ENCODE results near the gene TMEM163.

DNA sequence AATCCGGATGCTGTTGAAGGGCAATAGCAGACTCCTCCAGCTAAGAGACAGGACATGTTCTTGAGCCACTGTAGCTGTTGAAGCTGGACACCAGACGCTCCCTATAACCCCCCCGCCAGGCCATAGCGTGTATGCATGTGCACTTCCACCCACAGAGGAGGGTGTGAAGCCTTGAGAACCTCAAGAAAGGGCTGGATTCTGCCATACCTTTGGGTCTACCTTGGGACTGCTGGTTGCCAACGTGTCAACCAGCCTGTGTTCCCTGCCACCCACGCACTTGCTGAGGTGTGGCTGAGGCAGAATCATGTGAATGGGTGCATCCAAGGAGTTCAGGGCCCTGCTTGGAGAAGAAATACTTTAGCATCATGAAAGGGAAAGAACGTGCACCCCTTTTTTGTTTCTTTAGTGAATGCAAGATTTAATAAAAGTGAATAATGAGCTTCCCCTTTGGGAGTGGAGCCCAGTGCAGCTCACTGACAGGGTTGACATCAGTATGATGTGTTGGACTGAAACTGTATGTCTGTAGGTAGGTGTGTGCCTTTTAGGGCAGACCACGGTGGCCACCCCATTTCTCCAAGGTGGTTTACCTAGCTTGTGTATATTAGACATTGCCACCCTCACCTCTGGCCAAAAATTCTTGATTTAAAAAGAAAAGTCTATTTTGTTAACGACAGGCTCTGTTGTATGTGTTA lies 266.6 kb downstream of the TMEM163 start:
- TF ChIP-seq, protein P1, sequence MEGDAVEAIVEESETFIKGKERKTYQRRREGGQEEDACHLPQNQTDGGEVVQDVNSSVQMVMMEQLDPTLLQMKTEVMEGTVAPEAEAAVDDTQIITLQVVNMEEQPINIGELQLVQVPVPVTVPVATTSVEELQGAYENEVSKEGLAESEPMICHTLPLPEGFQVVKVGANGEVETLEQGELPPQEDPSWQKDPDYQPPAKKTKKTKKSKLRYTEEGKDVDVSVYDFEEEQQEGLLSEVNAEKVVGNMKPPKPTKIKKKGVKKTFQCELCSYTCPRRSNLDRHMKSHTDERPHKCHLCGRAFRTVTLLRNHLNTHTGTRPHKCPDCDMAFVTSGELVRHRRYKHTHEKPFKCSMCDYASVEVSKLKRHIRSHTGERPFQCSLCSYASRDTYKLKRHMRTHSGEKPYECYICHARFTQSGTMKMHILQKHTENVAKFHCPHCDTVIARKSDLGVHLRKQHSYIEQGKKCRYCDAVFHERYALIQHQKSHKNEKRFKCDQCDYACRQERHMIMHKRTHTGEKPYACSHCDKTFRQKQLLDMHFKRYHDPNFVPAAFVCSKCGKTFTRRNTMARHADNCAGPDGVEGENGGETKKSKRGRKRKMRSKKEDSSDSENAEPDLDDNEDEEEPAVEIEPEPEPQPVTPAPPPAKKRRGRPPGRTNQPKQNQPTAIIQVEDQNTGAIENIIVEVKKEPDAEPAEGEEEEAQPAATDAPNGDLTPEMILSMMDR (IDR thresholded peaks at IDR 0.05): no peak
- no peak for TF ChIP-seq POLR2A (IDR thresholded peaks at IDR 0.05)
- TF ChIP-seq EP300 (IDR thresholded peaks at IDR 0.05): no peak
